Stimulated activated CD4-positive, alpha-beta T cell treated with anti-CD3 and anti-CD28 coated beads, Interleukin-15, amount 100 ng/mL, for 24 hours (primary cell): ENCODE measurements around the gene ETS2.
"Not testable (repeated sequence)": the region's sequence is repeated elsewhere in the genome, so short reads cannot be mapped to it uniquely, and the experiment has no call there.

Experiments used
- DNase-seq: peaks from one replicate; pipeline ENCODE4 v3.0.0-alpha.2; 2020

The ETS2 gene

GRCh38 chr21:38839328-38840286 is 33.9 kb downstream of the ETS2 start:
- DNase-seq: peak; percentile 21

GRCh38 chr21:38840456-38841300 is 34.9 kb downstream of the ETS2 start:
- no peak for DNase-seq

- DNase-seq: no peak
Measured at GRCh38 chr21:38841472-38841871, 35.7 kb downstream of the ETS2 start.

- DNase-seq: no peak
Measured at GRCh38 chr21:38842079-38842478, 36.4 kb downstream of the ETS2 start.

DNA sequence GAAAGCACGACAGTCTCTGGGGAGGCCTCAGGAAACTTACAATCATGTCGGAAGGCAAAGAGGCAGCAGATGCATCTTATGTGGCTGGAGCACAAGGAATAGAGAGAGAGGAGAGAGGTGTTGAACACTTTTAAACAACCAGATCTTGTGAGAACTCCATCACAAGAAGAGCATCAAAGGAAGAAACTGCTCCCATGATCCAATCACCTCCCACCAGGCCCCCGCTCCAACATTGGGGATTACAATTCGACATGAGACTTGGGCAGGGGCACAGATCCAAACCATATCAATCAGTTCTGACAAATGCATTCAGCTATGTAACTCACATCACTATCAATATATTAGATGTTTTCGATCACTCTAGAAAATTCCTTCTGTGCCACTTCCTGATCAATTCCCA is 37.6 kb downstream of the ETS2 start:
- no peak for DNase-seq

DNA sequence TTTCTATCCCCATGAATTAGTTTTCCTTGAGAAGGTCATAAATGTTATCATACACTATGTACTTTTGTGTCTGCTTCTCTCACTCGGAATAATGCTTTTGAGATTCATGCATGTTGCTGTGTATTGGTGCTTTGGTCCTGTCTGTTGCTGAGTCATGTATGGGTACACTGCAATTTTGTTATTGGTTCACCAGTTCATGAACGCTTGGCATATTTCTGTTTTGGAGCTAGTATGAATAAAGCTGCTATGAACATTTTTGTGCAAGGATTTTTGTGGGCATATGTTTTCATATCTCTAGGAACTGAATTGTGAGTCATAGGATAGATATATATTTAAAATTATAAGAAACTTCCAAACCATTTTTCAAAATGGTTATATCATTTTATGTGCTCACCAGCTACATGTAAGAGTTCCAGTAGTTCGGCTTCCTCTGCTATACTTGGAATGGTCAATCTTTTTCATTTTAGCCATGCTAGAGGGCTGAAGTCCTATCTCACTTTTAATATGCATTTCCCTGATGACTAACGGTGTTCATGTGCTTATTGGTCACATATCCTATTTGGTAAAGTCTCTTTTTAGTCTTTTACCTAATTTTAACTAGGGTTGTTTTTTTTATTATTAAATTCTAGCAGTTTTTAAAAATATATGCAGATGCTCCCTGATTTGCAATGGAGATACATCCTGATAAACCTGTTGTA is 38.2 kb downstream of the ETS2 start:
- no peak for DNase-seq

- DNase-seq: not testable (repeated sequence)
Measured at GRCh38 chr21:38845374-38845773, 39.6 kb downstream of the ETS2 start.

DNA sequence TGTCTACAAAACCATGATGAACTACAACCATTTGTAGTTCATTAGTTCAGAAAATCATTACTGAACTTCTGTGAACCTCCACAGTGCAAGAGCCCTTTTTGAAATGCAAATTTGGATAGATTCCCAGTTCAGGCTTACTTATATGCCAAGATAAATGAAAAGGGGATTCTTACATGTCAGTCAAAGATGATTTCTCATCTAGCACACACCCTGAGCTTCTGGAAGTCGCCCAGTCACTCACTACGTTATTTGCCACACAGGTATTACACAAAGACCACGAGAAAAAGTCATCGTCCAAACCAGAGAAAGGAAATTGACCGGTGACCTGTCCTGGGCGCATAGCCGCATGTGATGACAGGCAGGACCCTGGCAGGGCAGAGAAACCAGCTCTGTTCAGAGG is 41.8 kb downstream of the ETS2 start:
- no peak for DNase-seq

- no peak for DNase-seq
Measured at GRCh38 chr21:38848187-38848609, 42.5 kb downstream of the ETS2 start.

GRCh38 chr21:38849776-38850175 is 44.0 kb downstream of the ETS2 start:
- no peak for DNase-seq

- no peak for DNase-seq
Measured at GRCh38 chr21:38850277-38850951, 44.7 kb downstream of the ETS2 start.

DNA sequence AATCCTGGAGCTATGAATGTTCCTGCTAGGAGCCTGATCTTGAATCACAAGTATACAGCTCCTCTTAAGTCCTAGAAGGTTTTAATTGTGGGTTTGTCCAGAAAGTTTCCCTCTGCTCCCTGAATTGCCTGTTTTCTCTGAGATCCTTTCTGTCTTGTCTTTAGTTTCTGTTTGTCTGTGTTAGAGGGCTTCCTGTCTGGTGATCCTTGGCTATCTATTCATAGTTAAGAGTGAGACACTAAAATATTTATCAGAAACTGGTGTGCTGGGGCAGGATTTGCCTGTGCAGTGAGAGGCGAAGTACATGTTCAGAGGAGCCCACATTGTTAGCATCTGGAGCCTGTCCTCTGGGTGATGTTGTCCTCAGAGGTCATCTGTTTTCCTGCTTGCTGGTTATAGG is 45.4 kb downstream of the ETS2 start:
- DNase-seq: no peak

GRCh38 chr21:38852278-38852677 is 46.5 kb downstream of the ETS2 start:
- DNase-seq: no peak

GRCh38 chr21:38852708-38853107 is 47.0 kb downstream of the ETS2 start:
- no peak for DNase-seq

- DNase-seq: no peak
Measured at GRCh38 chr21:38853421-38853919, 47.7 kb downstream of the ETS2 start.

- no peak for DNase-seq
Measured at GRCh38 chr21:38857152-38857825, 51.6 kb downstream of the ETS2 start.

GRCh38 chr21:38858026-38858811 is 52.5 kb downstream of the ETS2 start:
- DNase-seq: no peak

DNA sequence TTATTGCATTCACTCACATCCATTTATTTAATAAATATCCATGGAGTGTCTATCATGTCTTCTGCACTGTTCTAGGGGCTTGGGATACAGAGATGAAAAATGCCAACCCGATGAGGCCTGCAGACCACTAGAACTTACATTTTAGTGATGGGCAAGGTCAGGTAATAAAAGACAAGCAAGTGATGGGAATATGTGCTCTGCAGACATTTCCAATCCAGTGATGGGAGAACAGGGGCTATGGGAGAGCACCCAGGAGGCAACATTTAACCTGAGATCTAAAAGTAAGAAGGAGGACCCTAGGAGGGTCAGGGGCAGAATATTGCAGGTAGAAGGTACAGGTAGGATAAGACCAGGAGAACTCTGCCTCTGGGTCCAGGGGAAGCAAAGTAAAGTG is 53.1 kb downstream of the ETS2 start:
- no peak for DNase-seq

DNA sequence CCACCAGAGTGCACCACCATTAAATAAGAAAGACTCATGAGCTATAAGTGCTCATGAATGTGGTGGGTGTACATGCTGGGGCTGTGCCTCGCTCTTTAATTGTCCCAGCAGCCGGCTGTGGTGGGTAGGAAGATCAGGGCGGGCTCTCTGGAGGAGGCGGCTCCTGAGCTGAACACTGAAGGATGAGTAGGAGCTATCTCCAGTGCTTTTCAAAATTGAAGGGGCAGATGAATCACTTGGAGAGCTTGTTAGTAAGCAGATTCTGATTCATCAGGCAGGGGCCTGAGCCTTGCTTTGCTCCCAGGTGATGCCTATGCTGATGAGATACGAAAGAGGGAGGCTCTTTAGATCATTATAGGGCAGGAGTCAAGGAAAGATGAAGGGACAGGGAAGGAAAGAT is 54.1 kb downstream of the ETS2 start:
- no peak for DNase-seq

- no peak for DNase-seq
Measured at GRCh38 chr21:38861056-38861455, 55.3 kb downstream of the ETS2 start.
